Activated naive CD8-positive, alpha-beta T cell (primary cell): ENCODE results near the gene FOS.
"Not testable (repeated sequence)": the region's sequence is repeated elsewhere in the genome, so short reads cannot be mapped to it uniquely, and the experiment has no call there.

Experiments
- H3K27ac Mint-ChIP-seq: one replicate; pipeline ENCODE4 v1.8.0; 2021; ENCODE audit warnings: mixed read lengths
- H3K27me3 Mint-ChIP-seq: one replicate; pipeline ENCODE4 v1.8.0; 2021; ENCODE audit warnings: mixed read lengths
- H3K36me3 Mint-ChIP-seq: one replicate; pipeline ENCODE4 v1.8.0; 2021; ENCODE audit warnings: mixed read lengths
- H3K4me1 Mint-ChIP-seq: one replicate; pipeline ENCODE4 v1.8.0; 2021; ENCODE audit warnings: low read depth, mixed read lengths
- H3K4me3 Mint-ChIP-seq: one replicate; pipeline ENCODE4 v1.8.0; 2021; ENCODE audit warnings: mild to moderate bottlenecking, mixed read lengths
- H3K9me3 Mint-ChIP-seq: one replicate; pipeline ENCODE4 v1.8.0; 2021; ENCODE audit warnings: low read depth, mixed read lengths

The FOS gene

DNA sequence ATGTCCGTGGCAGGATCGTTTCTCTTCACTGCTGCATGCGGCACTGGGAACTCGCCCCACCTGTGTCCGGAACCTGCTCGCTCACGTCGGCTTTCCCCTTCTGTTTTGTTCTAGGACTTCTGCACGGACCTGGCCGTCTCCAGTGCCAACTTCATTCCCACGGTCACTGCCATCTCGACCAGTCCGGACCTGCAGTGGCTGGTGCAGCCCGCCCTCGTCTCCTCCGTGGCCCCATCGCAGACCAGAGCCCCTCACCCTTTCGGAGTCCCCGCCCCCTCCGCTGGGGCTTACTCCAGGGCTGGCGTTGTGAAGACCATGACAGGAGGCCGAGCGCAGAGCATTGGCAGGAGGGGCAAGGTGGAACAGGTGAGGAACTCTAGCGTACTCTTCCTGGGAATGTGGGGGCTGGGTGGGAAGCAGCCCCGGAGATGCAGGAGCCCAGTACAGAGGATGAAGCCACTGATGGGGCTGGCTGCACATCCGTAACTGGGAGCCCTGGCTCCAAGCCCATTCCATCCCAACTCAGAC lies 1.2 kb downstream of the FOS start:
- Mint-ChIP-seq H3K9me3 (no peaks in the 10 kb centered on the region), H3K36me3 (peaks cover 16% of the 10 kb centered on the region), H3K27me3 (peaks cover 9% of the 10 kb centered on the region), H3K4me1 (peaks cover 51% of the 10 kb centered on the region), H3K4me3 (peak overlapping the region; percentile 93), H3K27ac (no peak overlapping the region)

DNA sequence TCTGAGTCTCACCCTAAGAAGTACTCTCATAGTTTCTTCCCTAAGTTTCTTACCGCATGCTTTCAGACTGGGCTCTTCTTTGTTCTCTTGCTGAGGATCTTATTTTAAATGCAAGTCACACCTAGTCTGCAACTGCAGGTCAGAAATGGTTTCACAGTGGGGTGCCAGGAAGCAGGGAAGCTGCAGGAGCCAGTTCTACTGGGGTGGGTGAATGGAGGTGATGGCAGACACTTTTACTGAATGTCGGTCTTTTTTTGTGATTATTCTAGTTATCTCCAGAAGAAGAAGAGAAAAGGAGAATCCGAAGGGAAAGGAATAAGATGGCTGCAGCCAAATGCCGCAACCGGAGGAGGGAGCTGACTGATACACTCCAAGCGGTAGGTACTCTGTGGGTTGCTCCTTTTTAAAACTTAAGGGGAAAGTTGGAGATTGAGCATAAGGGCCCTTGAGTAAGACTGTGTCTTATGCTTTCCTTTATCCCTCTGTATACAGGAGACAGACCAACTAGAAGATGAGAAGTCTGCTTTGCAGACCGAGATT lies 1.7 kb downstream of the FOS start:
- no peak overlapping the region for H3K27ac Mint-ChIP-seq
- H3K4me1 Mint-ChIP-seq: peaks cover 46% of the 10 kb centered on the region
- no peaks in the 10 kb centered on the region for H3K9me3 Mint-ChIP-seq
- peak overlapping the region; percentile 93 for H3K4me3 Mint-ChIP-seq
- peaks cover 16% of the 10 kb centered on the region for H3K36me3 Mint-ChIP-seq
- peaks cover 9% of the 10 kb centered on the region for H3K27me3 Mint-ChIP-seq

DNA sequence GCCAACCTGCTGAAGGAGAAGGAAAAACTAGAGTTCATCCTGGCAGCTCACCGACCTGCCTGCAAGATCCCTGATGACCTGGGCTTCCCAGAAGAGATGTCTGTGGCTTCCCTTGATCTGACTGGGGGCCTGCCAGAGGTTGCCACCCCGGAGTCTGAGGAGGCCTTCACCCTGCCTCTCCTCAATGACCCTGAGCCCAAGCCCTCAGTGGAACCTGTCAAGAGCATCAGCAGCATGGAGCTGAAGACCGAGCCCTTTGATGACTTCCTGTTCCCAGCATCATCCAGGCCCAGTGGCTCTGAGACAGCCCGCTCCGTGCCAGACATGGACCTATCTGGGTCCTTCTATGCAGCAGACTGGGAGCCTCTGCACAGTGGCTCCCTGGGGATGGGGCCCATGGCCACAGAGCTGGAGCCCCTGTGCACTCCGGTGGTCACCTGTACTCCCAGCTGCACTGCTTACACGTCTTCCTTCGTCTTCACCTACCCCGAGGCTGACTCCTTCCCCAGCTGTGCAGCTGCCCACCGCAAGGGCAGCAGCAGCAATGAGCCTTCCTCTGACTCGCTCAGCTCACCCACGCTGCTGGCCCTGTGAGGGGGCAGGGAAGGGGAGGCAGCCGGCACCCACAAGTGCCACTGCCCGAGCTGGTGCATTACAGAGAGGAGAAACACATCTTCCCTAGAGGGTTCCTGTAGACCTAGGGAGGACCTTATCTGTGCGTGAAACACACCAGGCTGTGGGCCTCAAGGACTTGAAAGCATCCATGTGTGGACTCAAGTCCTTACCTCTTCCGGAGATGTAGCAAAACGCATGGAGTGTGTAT lies 2.4 kb downstream of the FOS start:
- H3K9me3 Mint-ChIP-seq: no peaks in the 10 kb centered on the region
- H3K27ac Mint-ChIP-seq: peak overlapping the region; percentile 50
- H3K4me1 Mint-ChIP-seq: peaks cover 42% of the 10 kb centered on the region
- peaks cover 6% of the 10 kb centered on the region for H3K27me3 Mint-ChIP-seq
- H3K36me3 Mint-ChIP-seq: peaks cover 16% of the 10 kb centered on the region
- peak overlapping the region; percentile 93 for H3K4me3 Mint-ChIP-seq

DNA sequence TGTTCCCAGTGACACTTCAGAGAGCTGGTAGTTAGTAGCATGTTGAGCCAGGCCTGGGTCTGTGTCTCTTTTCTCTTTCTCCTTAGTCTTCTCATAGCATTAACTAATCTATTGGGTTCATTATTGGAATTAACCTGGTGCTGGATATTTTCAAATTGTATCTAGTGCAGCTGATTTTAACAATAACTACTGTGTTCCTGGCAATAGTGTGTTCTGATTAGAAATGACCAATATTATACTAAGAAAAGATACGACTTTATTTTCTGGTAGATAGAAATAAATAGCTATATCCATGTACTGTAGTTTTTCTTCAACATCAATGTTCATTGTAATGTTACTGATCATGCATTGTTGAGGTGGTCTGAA lies 3.0 kb downstream of the FOS start:
- Mint-ChIP-seq H3K9me3 (no peaks in the 10 kb centered on the region), H3K36me3 (peaks cover 16% of the 10 kb centered on the region), H3K27ac (no peak overlapping the region), H3K27me3 (peaks cover 5% of the 10 kb centered on the region), H3K4me1 (peaks cover 39% of the 10 kb centered on the region), H3K4me3 (peak overlapping the region; percentile 93)

DNA sequence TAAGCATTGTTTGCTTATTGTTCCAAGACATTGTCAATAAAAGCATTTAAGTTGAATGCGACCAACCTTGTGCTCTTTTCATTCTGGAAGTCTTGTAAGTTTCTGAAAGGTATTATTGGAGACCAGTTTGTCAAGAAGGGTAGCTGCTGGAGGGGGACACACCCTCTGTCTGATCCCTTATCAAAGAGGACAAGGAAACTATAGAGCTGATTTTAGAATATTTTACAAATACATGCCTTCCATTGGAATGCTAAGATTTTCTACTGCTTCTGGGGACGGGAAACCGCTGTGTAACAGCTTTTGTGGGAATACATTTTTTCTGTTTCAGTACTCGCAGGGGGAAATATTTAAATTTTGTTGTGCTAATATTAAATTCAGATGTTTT lies 3.5 kb downstream of the FOS start:
- H3K4me1 Mint-ChIP-seq: peaks cover 37% of the 10 kb centered on the region
- no peaks in the 10 kb centered on the region for H3K9me3 Mint-ChIP-seq
- H3K27ac Mint-ChIP-seq: no peak overlapping the region
- H3K27me3 Mint-ChIP-seq: peaks cover 3% of the 10 kb centered on the region
- peak overlapping the region; percentile 19 for H3K4me3 Mint-ChIP-seq
- peaks cover 16% of the 10 kb centered on the region for H3K36me3 Mint-ChIP-seq

DNA sequence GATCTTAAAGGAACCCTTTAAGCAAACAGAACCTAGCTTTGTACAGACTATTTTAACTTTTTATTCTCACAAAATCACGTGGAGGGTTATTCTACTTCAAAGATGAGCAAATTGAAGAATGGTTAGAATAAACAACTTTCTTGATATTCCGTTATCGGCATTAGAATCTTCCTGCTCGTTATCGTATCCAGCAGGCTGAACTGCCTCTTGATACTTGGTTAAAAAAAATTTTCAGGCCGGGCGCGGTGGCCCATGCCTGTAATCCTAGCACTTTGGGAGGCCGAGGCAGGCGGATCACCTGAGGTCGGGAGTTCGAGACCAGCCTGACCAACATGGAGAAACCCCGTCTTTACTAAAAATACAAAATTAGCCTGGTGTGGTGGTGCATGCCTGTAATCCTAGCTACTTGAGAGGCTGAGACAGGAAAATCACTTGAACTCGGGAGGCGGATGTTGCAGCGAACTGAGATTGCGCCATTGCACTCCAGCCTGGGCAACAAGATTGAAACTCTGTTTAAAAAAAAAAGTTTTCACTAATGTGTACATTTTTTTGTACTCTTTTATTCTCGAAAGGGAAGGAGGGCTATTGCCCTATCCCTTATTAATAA lies 4.0 kb downstream of the FOS start:
- H3K4me3 Mint-ChIP-seq, H3K9me3 Mint-ChIP-seq, H3K27ac Mint-ChIP-seq, H3K27me3 Mint-ChIP-seq: not testable (repeated sequence)
- Mint-ChIP-seq H3K4me1 (peaks cover 38% of the 10 kb centered on the region), H3K36me3 (peaks cover 16% of the 10 kb centered on the region)

DNA sequence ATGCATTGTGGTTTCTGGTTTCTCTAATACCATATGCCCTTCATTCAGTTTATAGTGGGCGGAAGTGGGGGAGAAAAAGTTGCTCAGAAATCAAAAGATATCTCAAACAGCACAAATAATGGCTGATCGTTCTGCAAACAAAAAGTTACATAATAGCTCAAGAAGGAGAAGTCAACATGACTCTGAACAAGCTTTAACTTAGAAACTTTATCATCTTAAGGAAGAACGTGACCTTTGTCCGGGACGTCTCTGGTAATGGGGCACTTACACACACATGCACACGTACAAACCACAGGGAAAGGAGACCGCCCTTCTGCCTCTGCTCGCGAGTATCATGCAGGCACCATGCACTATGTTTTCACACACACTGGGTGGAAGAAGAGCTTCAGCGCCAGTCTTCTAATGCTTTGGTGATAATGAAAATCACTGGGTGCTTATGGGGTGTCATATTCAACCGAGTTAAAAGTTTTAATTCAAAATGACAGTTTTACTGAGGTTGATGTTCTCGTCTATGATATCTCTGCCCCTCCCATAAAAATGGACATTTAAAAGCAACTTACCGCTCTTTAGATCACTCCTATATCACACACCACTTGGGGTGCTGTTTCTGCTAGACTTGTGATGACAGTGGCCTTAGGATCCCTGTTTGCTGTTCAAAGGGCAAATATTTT lies 4.7 kb downstream of the FOS start:
- Mint-ChIP-seq H3K27ac (no peak overlapping the region), H3K27me3 (peaks cover 2% of the 10 kb centered on the region), H3K9me3 (no peaks in the 10 kb centered on the region), H3K4me1 (peaks cover 34% of the 10 kb centered on the region), H3K36me3 (peaks cover 16% of the 10 kb centered on the region), H3K4me3 (no peak overlapping the region)

DNA sequence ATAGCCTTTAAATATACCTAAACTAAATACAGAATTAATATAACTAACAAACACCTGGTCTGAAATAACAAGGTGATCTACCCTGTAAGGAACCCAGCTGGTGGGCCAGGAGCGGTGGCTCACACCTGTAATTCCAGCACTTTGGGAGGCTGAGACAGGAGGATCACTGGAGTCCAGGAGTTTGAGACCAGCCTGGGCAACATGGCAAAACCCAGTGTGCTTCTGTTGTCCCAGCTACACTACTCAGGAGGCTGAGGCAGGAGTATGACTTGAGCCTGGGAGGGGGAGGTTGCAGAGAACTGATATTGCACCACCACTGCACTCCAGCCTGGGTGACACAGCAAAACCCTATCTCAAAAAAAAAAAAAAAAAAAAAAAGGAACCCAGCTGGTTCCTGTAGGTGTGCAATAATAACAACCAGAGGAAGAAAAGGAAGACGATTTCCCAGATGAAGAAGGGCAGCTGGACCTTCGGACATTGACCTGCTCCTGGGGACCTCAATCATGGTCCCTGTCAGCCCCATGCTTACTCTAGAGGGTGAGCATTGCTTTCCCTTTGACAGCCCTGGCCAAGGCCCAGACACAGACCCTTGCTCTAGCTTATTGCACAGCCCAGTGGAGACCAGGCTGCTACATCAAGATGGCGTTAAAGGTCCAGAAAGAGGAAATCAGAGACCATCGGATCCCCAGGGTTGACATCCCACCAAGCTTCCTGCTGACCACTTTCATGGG lies 5.4 kb downstream of the FOS start:
- Mint-ChIP-seq H3K4me1 (peaks cover 34% of the 10 kb centered on the region), H3K27me3 (peaks cover 2% of the 10 kb centered on the region), H3K9me3 (no peaks in the 10 kb centered on the region), H3K4me3 (no peak overlapping the region), H3K27ac (no peak overlapping the region), H3K36me3 (peaks cover 16% of the 10 kb centered on the region)

DNA sequence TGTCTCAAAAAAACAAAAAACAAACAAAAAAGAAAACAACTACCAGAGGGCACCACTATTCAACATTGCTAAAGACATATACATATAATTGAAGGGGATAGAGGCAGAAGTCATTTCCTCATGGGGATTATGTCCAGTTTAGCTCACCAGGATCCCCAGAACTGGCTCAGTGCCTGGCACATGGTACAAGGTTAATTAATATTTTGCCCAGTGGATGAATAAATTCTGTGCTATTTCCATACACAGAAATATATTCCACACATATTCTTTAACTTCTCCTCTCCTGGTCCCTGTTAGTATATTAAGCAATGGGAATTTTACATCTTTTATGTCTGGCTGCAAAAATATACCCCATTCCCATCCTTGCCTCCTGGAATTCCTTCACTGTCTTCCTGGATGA lies 6.7 kb downstream of the FOS start:
- peaks cover 14% of the 10 kb centered on the region for H3K36me3 Mint-ChIP-seq
- no peaks in the 10 kb centered on the region for H3K9me3 Mint-ChIP-seq
- peaks cover 21% of the 10 kb centered on the region for H3K4me1 Mint-ChIP-seq
- no peak overlapping the region for H3K27ac Mint-ChIP-seq
- peaks cover 2% of the 10 kb centered on the region for H3K27me3 Mint-ChIP-seq
- H3K4me3 Mint-ChIP-seq: no peak overlapping the region

DNA sequence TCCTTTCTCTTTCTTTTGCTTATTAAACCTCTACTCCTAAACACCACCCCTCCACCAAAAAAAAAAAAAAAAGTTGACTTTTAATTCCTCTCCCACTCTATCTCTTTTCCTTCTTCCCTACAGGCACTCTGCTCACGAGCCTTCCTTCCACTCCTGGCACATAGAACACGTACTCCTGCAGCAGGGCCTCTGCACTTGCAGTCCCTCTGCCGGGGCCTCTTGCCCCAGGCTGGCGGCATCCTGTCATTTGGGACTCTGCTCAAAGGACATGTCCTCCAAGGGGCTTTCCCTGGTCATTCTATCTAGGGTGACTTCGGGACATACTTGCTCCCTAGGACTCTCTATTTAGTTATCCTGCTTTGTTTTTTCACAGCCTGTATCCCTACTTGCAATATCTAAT lies 7.7 kb downstream of the FOS start:
- Mint-ChIP-seq H3K27ac (no peak overlapping the region), H3K4me1 (peaks cover 13% of the 10 kb centered on the region), H3K27me3 (no peaks in the 10 kb centered on the region), H3K36me3 (peaks cover 7% of the 10 kb centered on the region), H3K4me3 (no peak overlapping the region), H3K9me3 (no peaks in the 10 kb centered on the region)

DNA sequence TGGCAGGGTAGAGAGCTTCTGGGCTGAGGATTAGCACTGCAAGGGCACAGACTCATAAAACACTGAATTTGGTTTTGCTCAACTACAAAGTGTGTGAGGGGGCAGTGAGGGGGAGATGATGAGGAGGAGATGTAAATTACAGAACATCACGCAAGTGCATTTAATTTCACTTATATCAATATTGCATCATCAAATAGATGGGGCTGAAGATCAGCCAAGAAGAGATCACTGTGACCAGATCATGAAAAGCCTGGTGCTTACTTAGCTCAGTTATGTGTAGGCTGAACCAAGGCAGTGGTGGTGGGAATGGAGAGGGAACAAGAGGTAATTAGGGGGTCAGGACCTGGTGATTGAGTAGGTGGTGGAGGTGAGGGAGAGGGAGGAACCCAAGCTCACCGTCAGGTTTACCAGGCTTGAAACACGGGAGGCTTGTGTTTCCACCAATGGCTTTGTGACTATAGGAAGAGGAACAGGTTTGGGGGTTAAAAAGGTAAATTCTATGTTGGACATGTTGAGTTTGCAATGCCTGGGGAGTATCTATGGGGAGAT lies 11.3 kb downstream of the FOS start:
- Mint-ChIP-seq H3K9me3 (no peaks in the 10 kb centered on the region), H3K4me1 (peaks cover 4% of the 10 kb centered on the region), H3K36me3 (no peaks in the 10 kb centered on the region), H3K27ac (no peak overlapping the region), H3K27me3 (no peaks in the 10 kb centered on the region), H3K4me3 (no peak overlapping the region)

DNA sequence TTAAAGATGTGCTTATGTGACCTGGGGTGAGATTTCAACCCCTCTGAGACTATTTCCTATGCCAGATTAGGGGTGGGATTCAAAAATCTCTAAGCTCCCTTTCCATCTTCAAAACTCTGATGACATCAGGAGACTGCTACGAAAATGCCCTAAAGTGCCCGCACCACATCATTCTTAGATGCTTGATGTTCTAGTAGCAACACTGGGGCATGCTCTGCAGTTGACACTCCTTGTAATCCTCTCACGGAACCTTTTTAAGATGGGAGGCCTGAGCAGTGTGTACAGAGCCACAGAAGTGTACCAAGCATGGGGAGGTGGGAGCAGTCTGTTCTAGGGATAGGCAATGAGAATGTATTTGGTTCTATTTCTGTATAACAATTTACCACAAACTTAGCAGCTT lies 12.2 kb downstream of the FOS start:
- H3K36me3 Mint-ChIP-seq: no peaks in the 10 kb centered on the region
- H3K4me3 Mint-ChIP-seq: no peak overlapping the region
- no peaks in the 10 kb centered on the region for H3K9me3 Mint-ChIP-seq
- H3K4me1 Mint-ChIP-seq: peaks cover 13% of the 10 kb centered on the region
- H3K27me3 Mint-ChIP-seq: no peaks in the 10 kb centered on the region
- H3K27ac Mint-ChIP-seq: no peak overlapping the region

DNA sequence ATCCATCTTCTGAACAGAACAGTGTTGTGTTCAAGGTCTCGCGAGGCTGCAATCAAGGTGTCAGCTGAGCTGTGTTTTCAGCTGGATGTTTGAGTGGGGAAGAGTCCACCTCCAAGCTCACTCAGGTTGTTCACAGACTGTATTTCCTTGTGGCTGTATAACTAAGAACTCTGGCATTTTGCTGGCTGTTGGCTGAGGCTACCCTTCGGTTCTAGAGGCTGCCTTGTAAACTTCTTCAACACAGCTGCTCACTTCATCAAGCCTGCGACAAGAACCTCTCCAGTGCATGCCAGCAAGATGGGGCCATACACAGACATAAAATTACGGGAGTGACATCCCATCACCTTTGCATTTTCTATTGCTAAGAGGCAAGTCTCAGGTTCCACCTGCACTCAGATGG lies 12.7 kb downstream of the FOS start:
- H3K36me3 Mint-ChIP-seq: no peaks in the 10 kb centered on the region
- no peak overlapping the region for H3K27ac Mint-ChIP-seq
- no peaks in the 10 kb centered on the region for H3K27me3 Mint-ChIP-seq
- H3K4me3 Mint-ChIP-seq: no peak overlapping the region
- H3K9me3 Mint-ChIP-seq: no peaks in the 10 kb centered on the region
- H3K4me1 Mint-ChIP-seq: peaks cover 18% of the 10 kb centered on the region

DNA sequence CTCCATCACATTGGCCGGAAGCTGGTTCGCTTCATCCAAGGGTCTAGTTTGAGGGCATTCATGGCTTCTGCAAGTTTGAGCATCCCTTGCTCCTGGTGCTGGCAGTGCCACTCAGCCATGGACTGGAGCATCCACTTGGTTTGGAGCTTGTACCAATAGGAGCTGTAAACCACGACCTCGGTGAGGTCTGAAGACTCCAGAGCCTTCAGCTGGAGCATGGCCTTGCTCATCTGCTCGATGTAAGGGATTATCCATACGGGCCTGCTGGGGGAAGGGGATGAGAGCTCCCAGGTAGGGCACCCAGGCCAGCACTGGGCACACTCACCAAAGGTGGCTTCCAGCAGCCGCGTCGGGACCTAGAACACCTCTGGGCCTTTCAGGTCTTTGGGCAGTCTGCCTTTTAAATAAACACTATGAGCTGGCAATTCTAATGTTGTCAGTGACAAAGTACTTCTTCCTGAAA lies 13.5 kb downstream of the FOS start:
- no peaks in the 10 kb centered on the region for H3K27me3 Mint-ChIP-seq
- peak overlapping the region; percentile 2 for H3K4me3 Mint-ChIP-seq
- H3K4me1 Mint-ChIP-seq: peaks cover 19% of the 10 kb centered on the region
- H3K9me3 Mint-ChIP-seq: no peaks in the 10 kb centered on the region
- H3K27ac Mint-ChIP-seq: no peak overlapping the region
- H3K36me3 Mint-ChIP-seq: no peaks in the 10 kb centered on the region
